Jurkat, Clone E6-1 (cell line): ENCODE data around the gene FAM98B. TPM values are rescaled to one million over a fixed set of nuclear protein-coding genes. Genes with fewer than 3 reads are reported as not detected.
A peak's percentile ranks its signal among the peaks of the same experiment; 100 is the strongest.
"Not testable (repeated sequence)": the region's sequence is repeated elsewhere in the genome, so short reads cannot be mapped to it uniquely, and the experiment has no call there.

ENCODE experiments used
- DNase-seq: peaks from one replicate; pipeline ENCODE4 v3.0.0-alpha.2; 2011; ENCODE audit warnings: low read depth, low spot score
- H3K4me3 ChIP-seq: 2 replicates; pipeline ENCODE4 v1.5.1; 2011; ENCODE audit warnings: mild to moderate bottlenecking, low read length, control low read depth, moderate library complexity
- polyA plus RNA-seq: library from polyadenylated mRNA; unstranded; fragments of >200 nt; gene quantifications from one replicate; pipeline ENCODE4 v1.2.1, GENCODE V29; 2012; ENCODE audit warnings: missing spikeins; ENCODE audit not compliant: insufficient read length, insufficient read depth

The FAM98B gene
- polyA plus RNA-seq = 37.6 TPM

DNA sequence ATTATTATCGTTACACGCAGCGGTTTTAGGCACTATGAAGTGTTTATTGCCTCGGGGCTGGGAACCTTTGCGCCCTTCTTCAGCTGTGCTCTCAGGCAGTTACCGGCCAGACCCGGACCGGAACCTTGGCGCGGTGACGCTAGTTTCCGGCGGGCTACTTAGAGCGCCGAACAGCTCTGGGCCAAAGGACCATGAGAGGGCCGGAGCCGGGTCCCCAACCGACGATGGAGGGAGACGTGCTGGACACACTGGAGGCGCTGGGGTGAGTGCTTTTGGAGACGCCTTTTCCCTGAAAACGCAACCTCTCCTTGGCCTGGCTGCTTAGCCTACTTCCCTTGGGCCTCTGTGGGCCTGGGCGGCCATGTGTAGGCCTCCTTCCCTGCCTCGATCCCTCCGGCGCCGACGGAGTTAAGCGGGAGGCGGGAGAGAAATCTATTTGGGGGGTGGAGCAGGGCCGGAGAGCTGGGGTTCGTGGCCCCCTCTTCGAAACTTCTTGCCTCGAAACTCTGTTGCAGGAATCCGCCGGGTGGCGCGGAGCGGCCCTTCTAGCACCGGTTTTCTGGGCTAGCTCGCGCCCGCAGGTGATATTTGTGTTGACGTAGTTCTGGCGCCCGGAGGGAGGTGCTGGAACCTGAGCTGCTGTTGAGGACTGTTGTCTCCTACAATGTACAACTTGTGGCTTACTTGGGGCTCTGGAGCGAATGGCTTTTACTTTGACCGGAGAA is at the start of gene FAM98B:
FAM98B (plus strand) TSS at position 157 of the 725 bp plus-strand sequence; CDS start at position 192, 35 bp downstream.
- peak within 1 kb of the TSS; percentile 91 for H3K4me3 ChIP-seq
- DNase-seq = peak; percentile 82

DNA sequence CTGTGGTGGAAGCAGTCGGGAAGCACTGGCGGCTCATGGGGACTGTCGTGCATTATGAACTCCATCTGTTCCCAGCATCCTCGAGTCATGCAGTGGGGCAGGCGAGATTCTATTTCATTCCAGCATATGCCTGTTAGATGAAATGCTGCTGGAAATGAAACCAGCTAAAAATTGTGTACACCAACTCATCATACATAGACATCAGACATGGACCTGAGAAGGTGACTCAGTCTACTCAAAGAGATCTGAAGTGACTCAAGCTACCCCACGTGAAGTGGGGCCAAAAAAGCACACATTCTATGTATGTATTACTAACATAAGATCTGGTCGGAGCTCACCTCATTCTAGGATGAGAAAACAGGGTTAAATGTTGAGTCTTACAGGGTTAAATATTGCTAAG is 47.5 kb upstream of the FAM98B start:
- no peak overlapping the region for H3K4me3 ChIP-seq
- no peak for DNase-seq

DNA sequence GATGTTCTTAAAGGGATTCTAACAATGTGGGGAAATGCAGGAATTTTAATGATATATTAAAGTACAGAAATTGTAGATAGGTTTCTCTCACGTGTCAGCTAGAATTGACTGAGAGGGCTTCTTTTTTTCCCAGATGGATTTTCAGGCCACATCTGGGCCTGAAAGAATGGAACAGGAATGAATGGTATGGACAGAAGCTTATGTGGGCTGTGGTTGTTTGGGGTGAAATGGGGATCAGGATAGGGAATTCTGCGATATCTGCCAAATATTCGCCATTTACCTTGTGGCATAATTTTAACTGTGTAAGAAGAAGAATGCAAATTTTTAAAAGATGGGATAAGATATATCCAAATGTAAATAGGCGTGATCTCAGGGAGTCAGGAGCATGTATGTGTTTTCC is 45.4 kb upstream of the FAM98B start:
- H3K4me3 ChIP-seq = no peak overlapping the region
- DNase-seq = no peak

DNA sequence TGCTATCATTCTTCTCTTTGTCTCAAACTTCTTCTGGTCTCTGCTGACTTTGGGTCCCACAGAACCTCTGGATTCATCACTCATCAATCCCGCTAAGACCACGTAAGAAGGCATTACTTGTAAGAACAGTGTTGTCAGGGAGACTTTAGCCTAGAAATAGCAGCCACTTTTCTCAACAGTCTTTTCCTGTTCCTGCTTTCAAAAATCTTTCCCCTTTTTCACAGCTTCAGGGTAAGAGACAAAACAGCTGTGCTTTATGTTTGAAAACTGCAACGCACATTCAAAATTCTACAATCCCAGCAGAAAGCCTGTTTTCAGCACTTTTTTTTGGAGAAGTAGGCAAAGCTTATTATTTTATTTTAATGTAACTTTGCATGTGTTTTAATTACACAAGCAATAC is 42.0 kb upstream of the FAM98B start:
- H3K4me3 ChIP-seq = no peak overlapping the region
- no peak for DNase-seq

DNA sequence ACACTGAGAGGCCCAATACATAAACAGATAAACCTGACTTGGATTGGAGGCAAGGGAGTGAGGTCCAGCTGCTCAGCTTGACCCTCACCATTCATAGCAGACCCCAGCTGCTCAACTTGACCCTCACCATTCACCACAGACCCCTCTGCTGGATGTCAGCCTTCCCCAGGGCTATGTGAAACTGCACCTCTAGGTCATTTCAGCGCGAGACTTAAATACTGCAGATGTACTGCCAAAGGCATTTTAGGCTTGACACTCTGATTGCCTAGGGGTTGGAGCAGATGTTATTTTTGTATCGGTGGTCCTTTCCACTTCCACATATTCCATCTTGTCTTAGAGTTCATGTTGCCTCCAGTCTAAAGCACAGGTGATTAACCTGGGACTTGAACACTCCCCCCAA is 41.5 kb upstream of the FAM98B start:
- no peak overlapping the region for H3K4me3 ChIP-seq

DNA sequence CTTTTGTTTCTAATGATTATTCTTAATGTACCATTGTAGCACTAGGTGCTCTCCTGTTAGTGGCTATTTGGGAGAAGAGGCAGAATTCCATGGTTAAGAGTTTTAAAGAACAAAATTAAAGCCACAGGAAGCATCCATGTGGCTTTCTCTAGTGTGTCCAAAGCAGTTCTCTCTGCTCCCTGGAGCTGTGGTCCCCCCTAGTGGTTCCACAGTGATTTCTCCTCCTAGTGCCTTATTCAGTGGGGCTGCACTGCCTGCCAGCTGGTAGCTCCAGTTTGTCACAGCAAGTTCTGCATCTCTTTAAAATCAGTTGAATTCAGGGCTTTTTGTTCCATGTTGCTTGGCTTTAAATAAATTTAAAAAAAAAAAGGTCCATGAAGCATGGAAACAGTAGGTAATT is 39.6 kb upstream of the FAM98B start:
- DNase-seq = peak; percentile 28
- H3K4me3 ChIP-seq = no peak overlapping the region

More for the DNA sequence above, 41.5 kb upstream of the FAM98B start:
- DNase-seq = no peak

DNA sequence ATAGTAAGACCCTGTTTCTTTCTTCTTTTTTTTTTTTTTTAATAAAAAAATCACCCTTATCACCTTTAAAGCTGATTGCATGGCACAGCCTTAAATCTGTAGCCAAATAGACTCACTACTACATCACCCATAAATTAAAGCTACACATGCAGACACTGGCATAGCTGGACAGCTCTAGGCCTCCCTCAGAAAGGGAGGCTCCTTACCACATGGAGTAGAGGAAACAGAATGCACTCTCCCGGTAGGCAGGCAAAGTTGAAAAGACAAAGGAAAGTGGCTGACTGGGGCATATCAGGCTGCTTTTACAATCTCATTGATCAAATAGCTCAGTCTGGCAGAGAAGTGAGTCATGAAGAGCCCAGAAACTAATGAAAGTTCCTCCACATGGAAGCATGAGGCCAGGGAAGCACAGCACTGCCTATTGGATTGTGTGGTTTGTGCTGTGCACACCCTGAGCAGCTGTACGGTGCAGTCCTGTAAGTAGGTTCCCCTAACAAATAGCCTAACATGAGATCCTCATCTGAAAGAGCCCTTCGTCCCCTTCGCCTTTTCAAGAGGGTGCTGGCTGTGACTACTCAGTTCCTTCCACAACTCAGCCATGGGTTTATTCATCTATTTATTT is 32.7 kb upstream of the FAM98B start:
- no peak for DNase-seq
- no peak overlapping the region for H3K4me3 ChIP-seq

DNA sequence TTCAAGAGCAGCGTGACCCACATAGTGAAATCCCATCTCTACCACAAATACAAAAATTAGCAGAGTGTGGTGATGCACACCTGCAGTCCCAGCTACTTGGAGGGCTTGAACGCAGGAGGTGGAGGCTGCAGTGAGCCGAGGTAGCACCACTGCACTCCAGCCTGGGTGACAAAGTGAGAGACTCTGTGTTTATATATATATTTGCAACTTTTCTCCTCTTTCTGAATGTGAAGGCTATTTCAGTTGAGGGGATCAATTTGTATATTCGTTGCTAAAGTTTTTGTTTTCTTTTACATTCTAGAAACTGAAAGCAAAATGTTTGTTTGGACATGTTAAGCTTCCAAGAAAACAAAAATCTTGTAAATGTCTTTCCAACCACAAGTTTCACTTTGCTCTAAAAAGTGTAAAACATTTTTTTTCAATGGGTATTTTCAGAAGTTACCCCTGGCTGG is 29.8 kb upstream of the FAM98B start:
- DNase-seq = no peak
- H3K4me3 ChIP-seq = no peak overlapping the region

DNA sequence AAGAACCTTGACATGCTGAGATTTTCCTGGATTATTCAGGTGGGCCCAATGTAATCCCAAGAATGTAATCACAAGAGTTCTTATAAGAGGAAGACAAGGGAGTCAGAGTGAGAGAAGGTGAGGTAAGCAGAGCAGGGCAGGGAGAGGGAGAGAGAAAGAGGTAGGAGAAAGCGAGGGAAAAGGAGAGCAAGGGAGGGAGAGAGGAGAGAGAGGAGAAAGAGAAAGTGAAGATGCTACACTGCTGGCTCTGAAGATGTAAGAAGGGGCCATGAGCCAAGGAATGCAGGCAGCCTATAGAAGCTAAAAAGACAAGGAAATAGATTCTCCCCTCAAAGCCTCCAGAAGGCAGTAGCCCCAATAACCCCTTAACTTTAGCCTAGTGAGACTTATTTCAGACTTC is 28.7 kb upstream of the FAM98B start:
- H3K4me3 ChIP-seq = no peak overlapping the region

DNA sequence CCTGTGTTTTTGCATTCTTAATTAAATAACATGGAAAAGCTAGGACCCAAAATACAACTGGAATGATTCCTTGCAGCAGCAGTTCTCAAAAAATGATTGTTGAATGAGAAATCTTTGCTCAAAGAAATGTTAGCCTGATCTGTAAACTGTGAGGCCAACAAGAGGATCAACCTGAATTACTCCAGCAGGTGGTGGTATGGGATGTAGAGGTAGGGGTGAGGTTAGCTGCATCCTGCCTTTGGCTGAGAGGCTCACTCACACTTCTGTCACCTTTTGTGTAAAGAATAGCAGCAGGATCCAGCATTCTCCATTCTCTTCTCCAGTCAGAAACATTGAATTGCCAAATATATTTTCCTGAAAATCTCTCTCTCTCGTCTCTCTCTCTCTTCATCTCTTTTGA is 26.5 kb upstream of the FAM98B start:
- H3K4me3 ChIP-seq = no peak overlapping the region
- DNase-seq = peak; percentile 32

More for the DNA sequence above, 28.7 kb upstream of the FAM98B start:
- no peak for DNase-seq

DNA sequence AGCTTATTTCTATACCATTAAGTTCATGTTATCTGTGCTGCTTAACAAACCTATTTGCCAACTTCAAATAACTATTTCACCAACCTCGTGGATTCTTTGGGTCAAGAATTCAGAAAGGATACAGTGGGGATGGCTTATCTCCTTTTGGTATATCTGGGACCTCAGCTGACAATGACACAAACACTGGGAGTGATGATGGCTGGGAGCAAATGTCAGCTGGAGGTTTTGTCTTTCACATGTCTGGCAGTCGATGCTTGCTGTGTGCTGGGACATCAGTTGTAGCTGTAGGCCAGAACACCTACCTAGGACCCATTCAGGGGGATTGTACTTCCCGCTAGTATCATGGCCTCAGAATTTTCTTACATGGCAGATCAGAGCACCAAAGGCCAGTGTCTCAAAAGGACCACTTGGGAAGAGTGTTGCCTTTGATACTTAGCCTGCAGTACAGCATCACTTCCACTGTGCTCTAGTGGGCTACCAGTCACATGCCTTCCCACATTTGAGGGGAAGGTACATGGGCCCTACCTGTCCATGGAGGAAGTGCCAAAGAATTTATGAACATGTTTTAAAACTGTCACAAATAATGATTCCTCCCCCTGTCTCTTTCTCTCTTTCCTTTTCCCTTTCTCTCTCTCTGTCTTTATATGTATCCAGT is 23.7 kb upstream of the FAM98B start:
- H3K4me3 ChIP-seq = no peak overlapping the region
- no peak for DNase-seq

DNA sequence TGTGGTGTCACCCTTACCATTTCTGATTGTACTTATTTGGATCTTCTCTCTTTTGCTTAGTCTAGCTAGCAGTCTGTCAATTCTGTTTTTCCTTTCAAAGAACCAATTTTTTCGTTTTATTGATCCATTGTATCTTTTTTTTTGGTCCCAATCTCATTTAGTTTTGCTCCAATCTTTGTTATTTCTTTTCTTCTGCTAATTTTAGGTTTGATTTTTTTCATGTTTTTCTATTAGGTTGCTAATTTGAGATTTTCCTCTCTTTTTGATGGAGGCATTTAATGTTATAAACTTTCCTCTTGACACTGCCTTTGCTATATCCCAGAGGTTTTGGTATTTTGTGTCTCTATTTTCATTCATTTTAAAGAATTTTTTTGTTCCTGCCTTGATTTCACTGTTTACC is 16.9 kb upstream of the FAM98B start:
- no peak overlapping the region for H3K4me3 ChIP-seq
- DNase-seq = no peak

DNA sequence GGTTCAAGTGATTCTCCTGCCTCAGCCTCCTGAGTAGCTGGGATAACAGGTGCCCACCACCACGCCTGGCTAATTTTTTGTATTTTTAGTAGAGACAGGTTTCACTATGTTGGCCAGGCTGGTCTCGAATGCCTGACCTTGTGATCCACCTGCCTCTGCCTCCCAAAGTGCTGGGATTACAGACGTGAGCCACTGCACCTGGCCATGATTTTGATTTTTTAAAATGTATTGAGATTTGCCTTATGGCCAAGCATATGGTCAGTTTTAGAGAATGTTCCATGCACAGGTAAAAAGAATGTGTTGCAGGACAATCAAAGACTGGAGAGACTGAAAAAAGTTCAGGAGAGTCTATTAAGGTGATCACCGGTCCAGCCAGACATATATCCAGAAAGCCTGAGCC is 16.3 kb upstream of the FAM98B start:
- H3K4me3 ChIP-seq, DNase-seq: not testable (repeated sequence)

DNA sequence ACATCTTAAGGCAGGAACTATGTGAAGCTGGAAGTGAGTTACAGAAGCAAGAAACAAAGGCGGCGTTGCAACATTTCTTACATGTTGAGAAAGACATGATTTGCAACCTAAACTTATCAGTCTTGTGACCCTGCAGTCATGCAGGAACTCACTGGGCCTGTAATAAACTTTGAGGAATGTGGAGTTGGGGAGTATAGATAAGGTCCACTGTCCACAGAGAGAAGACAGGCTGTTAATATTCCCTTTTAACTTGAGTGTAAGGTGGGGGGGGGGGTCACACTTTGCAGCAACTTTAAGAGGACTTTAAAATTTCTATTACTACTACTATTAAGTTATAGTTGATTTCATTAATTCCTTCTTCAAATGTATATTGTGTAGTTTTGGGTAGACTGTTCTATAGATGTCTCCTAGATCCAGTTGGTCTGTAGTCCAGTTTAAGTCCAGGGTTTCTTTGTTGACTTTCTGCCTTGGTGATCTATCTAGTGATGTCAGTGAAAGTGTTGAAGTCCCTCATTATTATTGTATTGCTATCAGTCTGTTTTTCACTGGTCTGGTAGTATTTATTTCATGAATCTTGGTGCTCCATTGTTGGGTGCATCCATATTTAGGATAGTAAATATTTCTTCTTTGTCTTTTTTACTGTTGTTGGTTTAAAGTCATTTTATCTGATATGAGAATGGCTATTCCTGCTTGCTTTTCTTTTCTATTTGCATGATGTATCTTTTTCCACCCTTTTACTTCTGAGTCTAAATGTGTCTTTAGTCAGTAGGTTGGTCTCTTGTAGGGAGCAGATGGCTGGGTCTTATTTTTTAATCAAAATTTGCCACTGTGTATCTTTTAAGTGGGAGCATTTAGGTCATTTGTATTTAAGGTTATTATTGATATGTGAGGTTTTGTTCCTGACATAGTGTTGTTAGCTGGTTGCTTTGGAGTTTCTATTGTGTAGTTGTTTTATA is 15.6 kb upstream of the FAM98B start:
- no peak for DNase-seq
- H3K4me3 ChIP-seq = no peak overlapping the region

DNA sequence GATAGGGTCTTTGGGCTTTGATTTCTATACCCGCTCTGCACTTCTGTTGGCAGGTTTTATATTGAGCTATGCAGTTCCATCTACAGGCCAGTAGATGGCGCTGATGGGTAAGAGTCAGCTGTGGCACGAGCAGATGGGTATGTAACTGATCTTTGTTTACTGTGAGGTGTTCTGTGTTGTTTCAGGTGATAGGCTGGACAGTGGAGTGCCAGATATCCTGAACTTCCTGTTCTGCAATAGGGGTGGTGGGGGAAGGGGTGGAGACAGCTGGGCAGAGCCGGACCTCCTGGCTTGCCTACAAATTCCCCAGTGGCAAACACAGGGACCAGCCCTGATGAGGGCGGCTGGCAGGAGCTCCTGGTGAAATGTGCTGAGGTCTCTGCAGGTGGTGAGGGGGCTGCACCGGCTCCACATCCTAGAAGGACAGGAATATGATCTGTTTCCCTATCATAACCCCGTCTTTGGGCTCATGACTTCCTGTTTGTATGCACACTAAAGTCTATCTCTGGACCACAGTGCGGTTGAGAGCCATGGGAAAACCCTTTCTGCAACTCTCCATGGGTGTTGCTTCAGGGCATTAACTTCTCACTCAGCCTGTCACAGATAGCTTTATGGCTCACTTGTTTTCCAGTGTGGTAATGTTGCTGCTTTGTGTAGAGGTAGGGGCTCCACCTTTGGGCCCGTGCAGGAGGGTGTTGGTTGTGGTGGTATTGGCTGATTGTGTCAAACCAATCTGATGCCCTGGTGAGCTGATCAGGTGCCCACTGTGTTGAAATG is 13.4 kb upstream of the FAM98B start:
- H3K4me3 ChIP-seq = no peak overlapping the region
- peak; percentile 74 for DNase-seq

DNA sequence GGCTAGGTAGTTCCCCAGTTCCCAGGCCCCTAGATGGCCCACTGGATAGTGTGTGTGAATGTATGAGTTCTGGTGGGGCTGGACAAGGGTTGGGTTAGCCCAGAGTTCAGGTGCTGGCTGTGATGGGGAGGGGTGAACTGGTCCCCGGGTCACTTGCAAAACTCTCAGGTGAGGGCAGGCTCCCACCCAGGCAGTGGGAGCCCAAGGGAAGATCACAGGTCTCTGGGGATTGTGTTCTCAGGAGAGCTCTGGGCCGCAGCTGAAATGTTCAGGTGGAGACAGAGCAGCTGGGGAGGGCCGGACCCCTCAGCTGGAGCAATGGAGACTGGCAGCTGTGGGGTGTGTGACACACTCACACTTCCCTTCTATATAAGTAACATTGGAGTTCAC is 12.8 kb upstream of the FAM98B start:
- DNase-seq = no peak
- H3K4me3 ChIP-seq = no peak overlapping the region

DNA sequence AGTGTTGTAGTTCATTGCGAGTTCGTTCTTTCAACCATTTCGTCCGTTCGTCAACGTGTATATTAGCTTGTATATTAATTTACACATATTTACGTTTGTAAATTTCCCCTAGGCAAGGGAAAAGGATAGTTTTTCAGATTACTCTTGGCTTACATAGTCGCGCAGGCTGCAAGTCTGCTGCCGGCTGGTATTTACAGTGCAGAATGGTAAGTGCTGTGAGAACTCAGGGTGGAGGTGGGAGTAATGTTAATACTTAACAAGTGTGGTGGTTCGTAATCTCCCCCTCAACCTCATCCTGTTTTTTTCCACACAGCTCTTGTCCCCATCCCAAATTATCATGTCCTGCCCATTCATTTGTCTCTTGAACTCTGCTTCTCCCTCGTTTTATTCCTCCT is 766 bp downstream of the FAM98B start:
- H3K4me3 ChIP-seq = peak overlapping the region; percentile 91
- no peak for DNase-seq

DNA sequence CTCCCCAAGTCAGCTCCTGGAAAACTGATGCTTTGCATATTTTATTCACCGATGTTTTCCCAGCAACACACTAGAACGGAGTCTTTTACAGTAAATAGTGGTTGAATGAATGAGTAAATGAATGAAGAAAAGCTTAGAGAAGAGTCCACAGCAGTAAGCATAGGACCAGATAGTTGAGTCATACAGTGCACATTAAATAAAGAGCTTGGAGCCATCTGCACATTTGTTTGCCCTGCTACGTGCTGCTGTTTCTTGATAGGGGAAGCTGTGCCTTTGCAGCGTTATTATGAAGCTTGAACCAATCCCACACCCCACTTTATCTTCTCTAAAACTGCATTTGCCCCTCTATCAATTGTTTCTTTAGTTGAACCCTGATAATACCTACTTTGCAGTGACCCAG is 1.2 kb downstream of the FAM98B start:
- peak overlapping the region; percentile 91 for H3K4me3 ChIP-seq
- no peak for DNase-seq

DNA sequence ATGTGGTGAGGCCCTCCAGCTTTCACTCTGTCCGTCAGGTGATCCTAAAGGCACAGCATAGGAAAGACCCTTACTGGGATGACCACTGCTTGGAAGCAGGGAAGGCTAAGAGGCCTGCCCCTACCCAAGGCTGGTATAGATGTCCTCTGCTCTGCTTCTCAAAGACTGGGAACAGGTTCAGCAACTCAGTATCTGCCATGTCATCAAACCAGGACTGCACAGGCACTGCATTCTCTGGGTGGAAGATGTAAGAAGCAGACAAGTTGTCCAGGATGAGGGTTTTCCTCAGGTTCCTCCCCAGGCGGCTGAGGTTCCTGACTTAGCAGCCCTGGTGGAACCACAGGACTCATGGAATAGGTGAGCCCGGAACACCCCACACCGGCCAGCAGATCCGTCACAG is 4.7 kb downstream of the FAM98B start:
- DNase-seq = no peak
- H3K4me3 ChIP-seq = no peak overlapping the region
